Activated T-helper 1 cell treated with anti-CD3 and anti-CD28 coated beads, Interleukin-12 subunit alpha, Interleukin-12 subunit beta, Interleukin-2, Interleukin-4 antibody, amounts not matched to agents 30 ng/mL and 10 ng/mL and 1 ng/mL, durations not matched to agents 14 hours and 24 hours and 36 hours (primary cell): ENCODE results near the gene MKLN1. TPM values are rescaled to one million over a fixed set of nuclear protein-coding genes. Genes with fewer than 3 reads are reported as not detected.
"Not testable (repeated sequence)": the region's sequence is repeated elsewhere in the genome, so short reads cannot be mapped to it uniquely, and the experiment has no call there.

Experiments used
- DNase-seq: peaks from one replicate; pipeline ENCODE4 v3.0.0; 2021; ENCODE audit warnings: low spot score
- H3K27ac Mint-ChIP-seq: one replicate; pipeline ENCODE4 v1.8.0; 2021; ENCODE audit warnings: mild to moderate bottlenecking, mixed read lengths
- H3K27me3 Mint-ChIP-seq: one replicate; pipeline ENCODE4 v1.8.0; 2022; ENCODE audit warnings: mild to moderate bottlenecking, moderate library complexity, mixed read lengths; ENCODE audit not compliant: insufficient read depth
- H3K36me3 Mint-ChIP-seq: one replicate; pipeline ENCODE4 v1.8.0; 2021; ENCODE audit warnings: low read depth, mixed read lengths
- H3K4me1 Mint-ChIP-seq: one replicate; pipeline ENCODE4 v1.8.0; 2021; ENCODE audit warnings: low read depth, mixed read lengths
- H3K4me3 Mint-ChIP-seq: one replicate; pipeline ENCODE4 v1.8.0; 2021; ENCODE audit warnings: mild to moderate bottlenecking, moderate library complexity, mixed read lengths
- H3K9me3 Mint-ChIP-seq: one replicate; pipeline ENCODE4 v1.8.0; 2021; ENCODE audit warnings: mixed read lengths
- intact Hi-C: fragments of 100-400 bp; cut with micrococcal nuclease; formaldehyde crosslinking; loops from one replicate; pipeline ENCODE4 v1.15.1; 2024
- total RNA-seq: library from RNA; stranded (reverse); gene quantifications from 2 replicates; pipeline ENCODE4 v1.2.3, GENCODE V29; 2022

MKLN1 gene
- total RNA-seq, 1 donor from 2014 or later, result 34.0 TPM

DNA sequence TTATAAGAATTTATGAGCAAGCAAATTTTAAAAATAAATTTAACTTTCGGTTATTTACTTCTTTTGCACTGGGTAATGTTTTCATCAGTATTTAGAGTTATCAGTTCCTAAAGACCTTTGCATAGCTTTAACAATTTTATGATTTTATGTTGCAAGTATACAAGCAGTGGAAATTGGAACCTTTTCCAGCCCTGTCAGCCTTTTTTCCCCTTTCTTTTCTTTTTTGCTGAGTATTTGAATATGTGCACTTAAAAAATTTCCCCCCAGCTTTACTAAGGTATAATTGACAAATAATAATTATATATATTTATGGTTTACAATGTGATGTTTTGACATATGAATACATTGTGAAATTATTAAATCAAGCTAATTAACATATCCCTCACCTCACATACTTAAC, 62.6 kb downstream of the MKLN1 start:
- intact Hi-C loops, result no loop called here
- peaks cover 8% of the 10 kb centered on the region for H3K36me3 Mint-ChIP-seq
- H3K4me3 Mint-ChIP-seq, result no peak overlapping the region
- H3K9me3 Mint-ChIP-seq, result no peaks in the 10 kb centered on the region
- H3K27me3 Mint-ChIP-seq, result no peaks in the 10 kb centered on the region
- H3K27ac Mint-ChIP-seq, result no peak overlapping the region
- DNase-seq, result no peak
- H3K4me1 Mint-ChIP-seq, result peaks cover 7% of the 10 kb centered on the region

DNA sequence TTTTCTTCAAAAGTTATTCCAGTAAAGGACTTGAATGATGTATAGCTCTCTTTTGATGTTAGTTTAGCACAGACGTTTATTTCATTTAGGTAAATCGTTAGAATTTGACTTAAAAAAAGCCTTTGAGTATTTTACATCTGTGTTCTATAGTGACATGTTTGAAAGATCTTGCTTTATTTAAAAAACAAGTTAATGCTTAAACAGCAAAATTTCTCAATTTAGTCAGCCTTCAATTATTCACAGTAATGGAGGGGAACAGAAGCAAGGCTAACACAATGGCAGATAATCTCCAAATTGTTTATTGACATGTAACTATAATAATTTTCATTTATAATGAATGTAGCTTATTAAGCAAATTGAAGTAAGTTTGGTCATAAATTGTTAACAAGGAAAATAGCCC, 63.5 kb downstream of the MKLN1 start:
- H3K27me3 Mint-ChIP-seq, result no peaks in the 10 kb centered on the region
- no peak overlapping the region for H3K4me3 Mint-ChIP-seq
- H3K27ac Mint-ChIP-seq, result no peak overlapping the region
- peaks cover 8% of the 10 kb centered on the region for H3K36me3 Mint-ChIP-seq
- DNase-seq, result no peak
- H3K4me1 Mint-ChIP-seq, result peaks cover 7% of the 10 kb centered on the region
- no peaks in the 10 kb centered on the region for H3K9me3 Mint-ChIP-seq
- intact Hi-C loops, result no loop called here

DNA sequence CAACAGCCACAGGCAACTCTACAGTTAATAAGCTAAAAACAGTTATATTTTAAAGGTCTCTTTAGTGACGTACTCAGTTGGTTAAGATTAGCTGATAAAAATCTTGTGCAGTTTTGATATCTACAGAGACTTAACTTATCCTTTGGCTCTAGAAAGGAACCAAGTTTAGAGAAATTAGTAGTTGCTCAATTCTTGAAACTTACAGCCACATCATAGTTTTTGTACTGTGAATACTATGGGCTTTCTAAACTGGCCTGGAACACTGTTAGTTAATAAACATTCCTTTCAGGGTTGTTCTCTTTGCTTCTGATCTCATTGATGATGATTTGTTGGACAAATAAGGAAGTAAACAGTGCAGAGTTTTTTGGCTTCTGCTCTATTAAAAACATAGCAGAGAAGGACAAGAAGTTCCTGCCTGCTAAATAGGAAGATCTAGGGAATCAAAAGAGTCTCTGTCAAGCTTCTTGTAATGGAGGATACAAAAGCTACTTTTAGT, 73.1 kb downstream of the MKLN1 start:
- peaks cover 4% of the 10 kb centered on the region for H3K9me3 Mint-ChIP-seq
- no peak overlapping the region for H3K27ac Mint-ChIP-seq
- peaks cover 40% of the 10 kb centered on the region for H3K36me3 Mint-ChIP-seq

DNA sequence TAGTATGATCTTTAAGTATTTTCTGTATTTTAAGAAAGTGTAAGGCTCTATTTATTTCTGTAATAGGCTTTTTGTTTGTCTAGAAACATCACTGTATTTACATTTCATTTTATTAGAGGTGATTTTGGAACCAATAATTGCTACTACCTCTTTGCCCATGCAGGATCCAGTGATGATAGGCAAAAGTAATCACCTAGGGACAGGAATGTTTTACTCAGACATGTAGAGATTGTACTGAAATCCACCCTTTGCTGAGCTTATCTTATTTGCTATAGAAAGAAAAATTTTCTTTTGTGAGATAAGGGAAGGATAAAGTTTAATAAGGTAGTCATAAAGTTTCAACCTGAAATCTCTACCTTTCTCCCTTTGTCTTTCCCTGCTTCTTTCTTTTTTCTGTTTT, 73.5 kb downstream of the MKLN1 start:
- DNase-seq, result no peak
- Mint-ChIP-seq H3K27ac (no peak overlapping the region), H3K4me1 (peaks cover 5% of the 10 kb centered on the region), H3K27me3 (no peaks in the 10 kb centered on the region), H3K9me3 (peaks cover 4% of the 10 kb centered on the region), H3K36me3 (peaks cover 40% of the 10 kb centered on the region), H3K4me3 (no peak overlapping the region)
- intact Hi-C loops, result no loop called here

More for the DNA sequence above, 73.1 kb downstream of the MKLN1 start:
- no peak overlapping the region for H3K4me3 Mint-ChIP-seq
- intact Hi-C loops, result no loop called here
- no peak for DNase-seq
- no peaks in the 10 kb centered on the region for H3K27me3 Mint-ChIP-seq
- peaks cover 5% of the 10 kb centered on the region for H3K4me1 Mint-ChIP-seq

DNA sequence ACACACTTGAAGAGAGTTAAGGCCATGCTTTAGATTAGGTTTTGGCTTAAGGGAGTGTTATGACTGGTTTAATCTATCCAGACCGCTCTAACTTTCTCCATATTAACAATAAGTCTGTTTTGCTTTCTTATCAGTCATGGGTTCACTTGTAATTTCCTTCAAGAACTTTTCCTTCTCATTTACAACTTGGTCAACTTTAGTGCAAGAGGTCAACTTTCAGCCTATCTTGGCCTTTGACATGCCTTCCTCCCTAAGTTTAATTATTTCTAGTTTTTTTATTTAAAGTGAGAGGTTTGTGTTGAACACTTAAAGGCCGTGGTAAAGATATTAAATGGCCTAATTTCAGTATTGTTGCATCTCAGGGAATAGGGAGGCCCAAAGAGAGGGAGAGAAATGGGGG, 75.6 kb downstream of the MKLN1 start:
- Mint-ChIP-seq H3K9me3 (peaks cover 4% of the 10 kb centered on the region), H3K27me3 (no peaks in the 10 kb centered on the region), H3K36me3 (peaks cover 37% of the 10 kb centered on the region), H3K4me3 (no peak overlapping the region), H3K27ac (no peak overlapping the region), H3K4me1 (peaks cover 5% of the 10 kb centered on the region)
- no peak for DNase-seq
- intact Hi-C loops, result no loop called here

DNA sequence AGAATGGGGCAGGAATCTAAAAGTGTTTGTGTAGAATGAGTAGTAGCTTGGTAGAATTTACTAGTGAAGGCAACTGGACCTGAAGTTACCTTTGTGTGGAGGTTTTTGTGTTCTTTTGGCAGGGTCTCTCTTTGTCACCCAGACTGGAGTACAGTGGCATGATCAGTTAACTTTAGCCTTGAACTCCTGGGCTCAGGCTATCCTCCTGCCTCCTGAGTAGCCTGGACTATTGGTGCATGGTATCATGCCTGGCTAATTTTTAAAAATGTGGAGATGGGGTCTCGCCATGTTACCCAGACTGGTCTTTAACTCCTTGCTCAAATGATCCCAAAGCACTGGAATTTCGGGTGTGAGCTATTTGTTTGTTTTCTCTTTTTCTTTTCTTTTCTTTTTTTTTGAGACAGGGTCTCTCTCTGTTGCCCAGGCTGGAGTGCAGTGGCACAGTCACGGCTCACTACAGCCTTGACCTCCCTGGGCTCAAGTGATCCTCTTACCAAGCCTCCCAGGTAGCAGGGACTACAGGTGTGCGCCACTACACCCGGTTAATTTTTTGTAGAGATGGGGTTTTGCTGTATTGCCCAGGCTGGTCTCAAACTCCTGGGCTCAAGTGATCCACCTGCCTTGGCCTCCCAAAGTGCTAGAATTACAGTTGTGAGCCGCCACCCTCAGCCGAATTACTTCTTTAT, 76.7 kb downstream of the MKLN1 start:
- intact Hi-C loops, result no loop called here
- Mint-ChIP-seq H3K27ac (no peak overlapping the region), H3K36me3 (peaks cover 32% of the 10 kb centered on the region), H3K9me3 (peaks cover 4% of the 10 kb centered on the region), H3K27me3 (no peaks in the 10 kb centered on the region), H3K4me1 (peaks cover 5% of the 10 kb centered on the region), H3K4me3 (no peak overlapping the region)
- DNase-seq, result no peak

DNA sequence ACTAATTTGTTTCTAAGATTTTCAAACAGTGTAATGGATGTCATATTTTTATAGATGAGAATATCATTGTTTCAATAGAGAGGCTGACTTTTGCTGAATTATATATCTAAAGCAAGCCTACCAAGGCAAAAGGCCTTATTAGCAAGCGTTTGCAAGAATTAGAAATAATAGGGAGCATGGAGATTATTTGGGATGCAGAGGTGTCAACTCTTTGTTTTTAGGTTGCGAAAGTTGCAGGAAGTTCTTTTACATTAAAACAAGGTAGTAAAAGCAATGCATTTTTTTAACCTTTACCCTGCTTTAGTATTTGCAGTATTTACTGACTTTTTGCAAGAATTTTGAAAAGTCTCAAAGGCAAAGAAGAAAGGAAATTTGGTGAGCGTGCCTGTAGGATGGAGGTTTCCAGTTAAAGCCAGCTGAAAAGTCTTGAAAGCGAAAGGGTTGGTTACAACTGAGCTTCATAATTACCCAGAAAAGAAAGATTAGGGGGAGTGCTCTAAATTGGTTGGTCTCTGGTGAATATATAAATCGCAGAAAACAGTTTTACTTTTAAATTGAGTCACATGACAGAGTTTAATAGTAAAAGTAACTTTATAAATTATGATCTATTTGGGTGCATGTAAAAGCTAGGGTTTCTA, 81.6 kb downstream of the MKLN1 start:
- intact Hi-C loops, result no loop called here
- H3K27me3 Mint-ChIP-seq, result no peaks in the 10 kb centered on the region
- peaks cover 5% of the 10 kb centered on the region for H3K4me1 Mint-ChIP-seq
- no peaks in the 10 kb centered on the region for H3K9me3 Mint-ChIP-seq
- no peak overlapping the region for H3K4me3 Mint-ChIP-seq
- no peak for DNase-seq
- no peak overlapping the region for H3K27ac Mint-ChIP-seq
- H3K36me3 Mint-ChIP-seq, result peaks cover 8% of the 10 kb centered on the region

DNA sequence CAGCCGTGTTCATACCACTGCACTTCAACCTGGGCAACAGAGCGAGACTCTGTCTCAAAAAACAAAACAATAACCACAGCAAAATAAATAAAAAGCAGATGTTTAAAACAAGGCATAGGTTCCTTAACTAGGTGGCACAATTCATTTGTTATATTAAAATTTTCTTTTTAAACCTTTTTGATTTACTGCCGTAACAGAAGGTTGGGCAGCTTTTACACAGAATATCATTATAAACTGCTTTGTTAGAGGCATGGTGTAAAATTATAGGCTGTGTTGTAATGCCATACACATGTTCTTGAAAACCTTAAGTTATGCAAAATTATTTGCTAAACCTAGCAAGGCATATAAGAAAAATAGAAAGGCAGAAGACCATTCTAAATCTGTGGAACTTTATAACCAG, 84.4 kb downstream of the MKLN1 start:
- no peaks in the 10 kb centered on the region for H3K9me3 Mint-ChIP-seq
- intact Hi-C loops, result no loop called here
- H3K4me1 Mint-ChIP-seq, result no peaks in the 10 kb centered on the region
- no peaks in the 10 kb centered on the region for H3K27me3 Mint-ChIP-seq
- H3K36me3 Mint-ChIP-seq, result peaks cover 11% of the 10 kb centered on the region
- H3K4me3 Mint-ChIP-seq, result no peak overlapping the region
- no peak for DNase-seq
- H3K27ac Mint-ChIP-seq, result no peak overlapping the region

DNA sequence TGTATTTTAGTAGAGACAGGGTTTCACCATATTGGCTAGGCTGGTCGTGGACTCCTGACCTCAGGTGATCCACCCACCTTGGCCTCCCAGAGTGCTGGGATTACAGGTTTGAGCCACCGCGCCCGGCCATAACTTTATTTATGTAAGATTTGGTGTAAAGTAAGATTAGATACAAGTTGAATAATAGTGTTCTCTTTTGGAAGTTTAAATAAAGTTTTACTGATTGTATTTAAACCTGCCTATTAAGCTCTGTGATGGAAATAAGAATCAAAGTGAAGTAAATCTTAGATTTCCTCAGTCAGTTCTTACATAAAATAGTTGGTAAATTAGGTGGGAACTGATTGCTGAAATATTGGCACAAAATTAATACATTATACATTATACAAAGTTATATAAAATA, 86.0 kb downstream of the MKLN1 start:
- Mint-ChIP-seq H3K36me3 (peaks cover 15% of the 10 kb centered on the region), H3K27me3 (no peaks in the 10 kb centered on the region), H3K4me3 (no peak overlapping the region), H3K27ac (no peak overlapping the region), H3K9me3 (no peaks in the 10 kb centered on the region), H3K4me1 (no peaks in the 10 kb centered on the region)
- intact Hi-C loops, result no loop called here
- no peak for DNase-seq

DNA sequence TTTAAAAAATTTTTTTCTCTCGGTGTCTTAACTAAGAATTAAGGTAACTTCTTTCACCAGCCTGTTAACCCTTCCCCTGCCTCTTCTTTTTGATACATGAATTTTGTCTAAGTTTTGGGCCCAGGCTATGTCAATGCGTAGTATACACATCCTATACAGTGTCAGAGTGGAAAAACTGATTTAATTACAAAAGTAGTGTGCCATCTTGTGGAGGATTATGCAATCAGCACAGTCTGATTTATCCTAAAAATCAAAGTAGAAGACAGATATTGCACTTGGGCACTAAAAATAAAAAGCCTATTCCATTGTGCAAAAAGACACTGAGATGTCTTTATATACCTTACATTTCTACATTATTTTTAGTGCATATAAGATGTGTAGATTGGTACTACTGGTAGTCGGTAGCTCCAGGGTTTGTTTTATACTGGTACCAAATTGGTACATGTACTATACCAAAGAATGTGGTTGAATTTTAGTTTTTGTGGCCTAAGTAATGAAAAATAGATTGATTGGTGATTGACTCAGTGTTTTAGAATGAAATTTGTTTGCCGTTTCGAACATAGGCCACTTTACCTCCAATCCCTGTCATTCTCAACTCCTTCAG, 96.6 kb downstream of the MKLN1 start:
- Mint-ChIP-seq H3K4me3 (no peak overlapping the region), H3K36me3 (peaks cover 13% of the 10 kb centered on the region), H3K27me3 (no peaks in the 10 kb centered on the region), H3K4me1 (peaks cover 9% of the 10 kb centered on the region), H3K27ac (no peak overlapping the region), H3K9me3 (no peaks in the 10 kb centered on the region)
- DNase-seq, result no peak
- intact Hi-C loops, result loop anchor here (1.0 to 10.0 kb wide), 3 partner anchors 97 to 530 kb away; partner anchors contain the start of gene MKLN1

DNA sequence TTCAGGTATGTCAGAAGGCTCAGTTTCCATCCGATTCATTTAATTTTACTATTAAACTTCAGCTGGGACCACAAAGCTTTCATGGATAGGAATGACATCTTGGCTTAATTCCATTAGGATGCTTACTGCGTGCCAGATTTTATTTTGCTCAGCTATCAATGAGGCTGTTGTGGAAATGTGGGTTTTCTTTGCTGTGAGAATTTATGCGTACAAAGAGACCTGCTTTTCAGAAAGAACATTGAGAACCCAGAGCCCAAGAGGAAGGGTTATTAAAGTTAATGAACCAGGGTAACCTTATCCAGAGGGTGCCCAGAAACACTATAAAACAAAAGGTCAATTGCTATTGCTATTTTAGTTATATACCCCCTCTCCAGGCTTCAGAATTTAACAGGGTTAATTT, 98.3 kb downstream of the MKLN1 start:
- Mint-ChIP-seq H3K4me1 (peaks cover 9% of the 10 kb centered on the region), H3K36me3 (peaks cover 15% of the 10 kb centered on the region), H3K27ac (no peak overlapping the region), H3K9me3 (no peaks in the 10 kb centered on the region), H3K4me3 (no peak overlapping the region), H3K27me3 (no peaks in the 10 kb centered on the region)
- intact Hi-C loops, result loop anchor here (10.0 kb wide), 1 partner anchor 531 kb away; no protein-coding TSS in a partner anchor
- DNase-seq, result no peak

DNA sequence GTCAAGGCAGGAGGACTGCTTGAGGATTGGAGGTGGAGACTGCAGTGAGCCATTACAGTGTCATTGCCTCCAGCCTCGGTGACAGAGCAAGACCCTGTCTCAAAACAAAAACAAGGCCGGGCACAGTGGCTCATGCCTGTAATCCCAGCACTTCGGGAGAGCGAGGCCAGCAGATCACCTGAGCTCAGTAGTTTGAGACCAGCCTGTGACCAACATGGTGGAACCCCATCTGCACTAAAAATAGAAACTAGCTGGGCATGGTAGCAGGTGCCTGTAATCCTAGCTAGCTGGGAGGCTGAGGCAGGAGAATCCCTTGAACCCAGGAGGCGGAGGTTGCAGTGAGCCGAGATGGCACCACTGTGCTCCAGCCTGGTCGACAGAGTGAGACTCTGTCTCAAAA, 103.2 kb downstream of the MKLN1 start:
- H3K27ac Mint-ChIP-seq, H3K9me3 Mint-ChIP-seq, DNase-seq, H3K4me1 Mint-ChIP-seq, H3K27me3 Mint-ChIP-seq, intact Hi-C loops, H3K4me3 Mint-ChIP-seq: not testable (repeated sequence)
- peaks cover 16% of the 10 kb centered on the region for H3K36me3 Mint-ChIP-seq

DNA sequence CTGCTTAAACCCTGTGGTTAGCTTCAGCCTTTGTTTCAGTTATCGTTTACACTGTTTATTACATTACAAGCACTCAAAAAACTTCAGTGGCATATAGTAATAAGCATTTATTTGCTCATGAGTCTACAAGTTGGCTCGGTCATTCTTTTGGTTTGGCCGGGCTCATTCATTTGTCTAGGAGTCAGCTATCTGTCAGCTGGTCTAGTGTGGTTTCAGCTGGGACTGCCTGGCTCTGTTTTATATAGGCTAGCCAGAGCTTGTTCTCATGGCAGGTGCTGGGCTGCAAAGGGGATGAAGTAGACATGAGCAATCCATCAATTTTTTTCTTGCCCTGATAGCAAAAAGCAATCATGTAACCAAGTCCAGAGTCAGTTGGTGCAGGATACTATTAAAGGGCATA, 103.6 kb downstream of the MKLN1 start:
- Mint-ChIP-seq H3K9me3 (no peaks in the 10 kb centered on the region), H3K36me3 (peaks cover 19% of the 10 kb centered on the region), H3K27me3 (no peaks in the 10 kb centered on the region), H3K4me3 (no peak overlapping the region), H3K27ac (no peak overlapping the region), H3K4me1 (peaks cover 6% of the 10 kb centered on the region)
- no peak for DNase-seq
- intact Hi-C loops, result no loop called here
